Neural progenitor cell (in vitro differentiated cells): ENCODE data around the gene ZAP70. TPM values are rescaled to one million over a fixed set of nuclear protein-coding genes. Genes with fewer than 3 reads are reported as not detected.
"Not testable (repeated sequence)": the region's sequence is repeated elsewhere in the genome, so short reads cannot be mapped to it uniquely, and the experiment has no call there.

Experiments used
- DNase-seq: peaks from one replicate; pipeline ENCODE4 v3.0.0-alpha.2; 2016; ENCODE audit warnings: low spot score
- H2AFZ ChIP-seq: fragments of 200-600 bp; sonication (generic); replicated peaks from 2 replicates; pipeline ENCODE4 v1.6.1; 2016; ENCODE audit warnings: antibody characterized with exemption
- H3F3A ChIP-seq: fragments of 200-600 bp; sonication (generic); 2 replicates; pipeline ENCODE4 v1.6.1; 2016; ENCODE audit warnings: antibody characterized with exemption, low read depth
- H3K27ac ChIP-seq: fragments of 200-600 bp; sonication (generic); 2 replicates; pipeline ENCODE4 v1.5.1; 2016; ENCODE audit warnings: mild to moderate bottlenecking
- H3K27me3 ChIP-seq: fragments of 200-600 bp; sonication (generic); 2 replicates; pipeline ENCODE4 v1.6.1; 2016; ENCODE audit warnings: mild to moderate bottlenecking, moderate library complexity
- H3K36me3 ChIP-seq: fragments of 200-600 bp; sonication (generic); 2 replicates; pipeline ENCODE4 v1.5.1; 2016
- H3K4me1 ChIP-seq: fragments of 200-600 bp; sonication (generic); 2 replicates; pipeline ENCODE4 v1.6.1; 2016; ENCODE audit warnings: mixed run types
- H3K4me2 ChIP-seq: fragments of 200-600 bp; sonication (generic); 2 replicates; pipeline ENCODE4 v1.6.1; 2016
- H3K4me3 ChIP-seq: fragments of 200-600 bp; sonication (generic); 2 replicates; pipeline ENCODE4 v1.5.1; 2016
- H3K79me2 ChIP-seq: fragments of 200-600 bp; sonication (generic); 2 replicates; pipeline ENCODE4 v1.6.1; 2016; ENCODE audit warnings: low read depth
- H3K9ac ChIP-seq: fragments of 200-600 bp; sonication (generic); 2 replicates; pipeline ENCODE4 v1.6.1; 2016
- H3K9me3 ChIP-seq: fragments of 200-600 bp; sonication (generic); 2 replicates; pipeline ENCODE4 v1.5.1; 2016; ENCODE audit warnings: low read depth
- H4K20me1 ChIP-seq: fragments of 200-600 bp; sonication (generic); 2 replicates; pipeline ENCODE4 v1.6.1; 2016; ENCODE audit warnings: low read depth
- H3K27ac Mint-ChIP-seq: 3 replicates; pipeline ENCODE4 v1.8.0; 2021; ENCODE audit warnings: mixed read lengths
- H3K27me3 Mint-ChIP-seq: 2 replicates; pipeline ENCODE4 v1.8.0; 2022; ENCODE audit warnings: low read depth, mild to moderate bottlenecking, inconsistent platforms, moderate library complexity, mixed read lengths; ENCODE audit not compliant: insufficient read depth
- H3K36me3 Mint-ChIP-seq: 3 replicates; pipeline ENCODE4 v1.8.0; 2021; ENCODE audit warnings: mixed read lengths
- H3K4me1 Mint-ChIP-seq: 3 replicates; pipeline ENCODE4 v1.8.0; 2021; ENCODE audit warnings: mixed read lengths
- H3K4me3 Mint-ChIP-seq: 3 replicates; pipeline ENCODE4 v1.8.0; 2021; ENCODE audit warnings: mild to moderate bottlenecking, moderate library complexity, mixed read lengths
- H3K9me3 Mint-ChIP-seq: 3 replicates; pipeline ENCODE4 v1.8.0; 2020; ENCODE audit warnings: mixed read lengths
- CTCF ChIP-seq: fragments of 200-600 bp; sonication (generic); IDR thresholded peaks from 2 replicates; pipeline ENCODE4 v1.5.1; 2017; ENCODE audit warnings: antibody characterized with exemption, mild to moderate bottlenecking
- EZH2 ChIP-seq: fragments of 200-600 bp; sonication (generic); IDR thresholded peaks from 2 replicates; pipeline ENCODE4 v1.6.1; 2017; ENCODE audit warnings: antibody characterized with exemption, mild to moderate bottlenecking, moderate library complexity
- EZH2phosphoT487 ChIP-seq: fragments of 200-600 bp; sonication (generic); IDR thresholded peaks from 2 replicates; pipeline ENCODE4 v1.6.1; 2017; ENCODE audit warnings: antibody characterized with exemption
- total RNA-seq: library from RNA; depleted of rRNA; stranded (reverse); fragments of >200 nt; gene quantifications from 2 replicates; pipeline ENCODE4 v1.2.3, GENCODE V29; 2015; ENCODE audit warnings: low replicate concordance

The ZAP70 gene
- total RNA-seq, 1 donor from 2014 or later: not detected

- DNase-seq: no peak
- H3K36me3 Mint-ChIP-seq: peaks cover 1% of the 10 kb centered on the region
- Histone ChIP-seq H3K9ac (no peak overlapping the region), H3K79me2 (no peaks in the 10 kb centered on the region), H3K4me2 (no peak overlapping the region), H3K27me3 (no peaks in the 10 kb centered on the region), H3K4me1 (no peaks in the 10 kb centered on the region), H4K20me1 (no peaks in the 10 kb centered on the region), H3K27ac (no peak overlapping the region), H3K9me3 (no peaks in the 10 kb centered on the region), H3F3A (no peaks in the 10 kb centered on the region), H3K36me3 (no peaks in the 10 kb centered on the region), H2AFZ (no peak overlapping the region), H3K4me3 (no peak overlapping the region)
- H3K27me3 Mint-ChIP-seq: peaks cover 8% of the 10 kb centered on the region
- H3K4me3 Mint-ChIP-seq: no peak overlapping the region
- H3K4me1 Mint-ChIP-seq: peaks cover 7% of the 10 kb centered on the region
- no peak overlapping the region for H3K27ac Mint-ChIP-seq
- TF ChIP-seq CTCF: no peak
- H3K9me3 Mint-ChIP-seq: no peaks in the 10 kb centered on the region
Measured at GRCh38 chr2:97708048-97708380, 5.4 kb upstream of the ZAP70 start.

GRCh38 chr2:97708608-97709007 is 4.8 kb upstream of the ZAP70 start:
- H3K4me1 ChIP-seq: no peaks in the 10 kb centered on the region
- no peaks in the 10 kb centered on the region for H3K9me3 ChIP-seq
- H3K9ac ChIP-seq: no peak overlapping the region
- no peaks in the 10 kb centered on the region for H3K27me3 ChIP-seq
- no peak overlapping the region for H3K27ac ChIP-seq
- H2AFZ ChIP-seq: no peak overlapping the region
- no peaks in the 10 kb centered on the region for H3F3A ChIP-seq
- H3K36me3 ChIP-seq: no peaks in the 10 kb centered on the region
- no peak overlapping the region for H3K27ac Mint-ChIP-seq
- TF ChIP-seq EZH2phosphoT487 (no peak), CTCF (no peak), EZH2 (no peak)
- no peaks in the 10 kb centered on the region for H4K20me1 ChIP-seq
- H3K4me2 ChIP-seq: no peak overlapping the region
- DNase-seq: no peak
- peaks cover 8% of the 10 kb centered on the region for H3K27me3 Mint-ChIP-seq
- peaks cover 1% of the 10 kb centered on the region for H3K36me3 Mint-ChIP-seq
- peaks cover 9% of the 10 kb centered on the region for H3K4me1 Mint-ChIP-seq
- no peaks in the 10 kb centered on the region for H3K79me2 ChIP-seq
- no peaks in the 10 kb centered on the region for H3K9me3 Mint-ChIP-seq
- H3K4me3 Mint-ChIP-seq: no peak overlapping the region
- no peak overlapping the region for H3K4me3 ChIP-seq

- Histone ChIP-seq H3F3A (no peaks in the 10 kb centered on the region), H3K27ac (no peak overlapping the region)
- H3K4me3 Mint-ChIP-seq: no peak overlapping the region
Measured at GRCh38 chr2:97711394-97711711, 2.0 kb upstream of the ZAP70 start.

DNA sequence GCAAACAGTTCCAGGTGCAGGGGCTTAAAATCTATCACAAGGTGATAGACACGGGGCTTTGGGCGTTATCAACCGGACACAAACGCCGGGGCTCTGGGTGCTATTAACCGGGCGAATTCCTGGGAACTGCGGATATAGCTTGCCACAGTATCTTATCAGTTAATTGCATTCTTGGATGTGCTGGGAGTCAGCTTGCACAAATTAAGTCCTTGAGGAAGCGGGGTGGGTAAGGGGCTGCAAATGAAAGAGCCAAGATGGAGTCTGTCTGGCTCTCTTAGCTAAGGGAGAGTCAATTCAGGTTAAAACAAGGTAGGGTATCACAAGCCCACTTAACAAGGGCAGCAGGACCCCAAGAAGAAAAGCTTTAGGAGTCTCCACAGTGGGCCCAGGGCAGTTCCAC is 1.2 kb upstream of the ZAP70 start:
- H3K79me2 ChIP-seq, H3K9ac ChIP-seq, H3F3A ChIP-seq, H3K36me3 Mint-ChIP-seq, H3K36me3 ChIP-seq, H3K4me1 ChIP-seq, H3K9me3 ChIP-seq, H4K20me1 ChIP-seq, DNase-seq, H3K27me3 ChIP-seq, H3K4me2 ChIP-seq, H3K9me3 Mint-ChIP-seq, H3K27ac ChIP-seq, H3K4me3 Mint-ChIP-seq, H3K4me3 ChIP-seq, H2AFZ ChIP-seq: not testable (repeated sequence)
- Mint-ChIP-seq H3K4me1 (peaks cover 16% of the 10 kb centered on the region), H3K27ac (peak overlapping the region; percentile 57), H3K27me3 (peaks cover 10% of the 10 kb centered on the region)

More at GRCh38 chr2:97711394-97711711, 2.0 kb upstream of the ZAP70 start:
- Mint-ChIP-seq H3K9me3 (no peaks in the 10 kb centered on the region), H3K36me3 (peaks cover 1% of the 10 kb centered on the region), H3K27ac (no peak overlapping the region), H3K4me1 (peaks cover 12% of the 10 kb centered on the region), H3K27me3 (peaks cover 10% of the 10 kb centered on the region)
- Histone ChIP-seq H2AFZ (no peak overlapping the region), H3K9ac (no peak overlapping the region), H3K4me2 (no peak overlapping the region), H3K27me3 (no peaks in the 10 kb centered on the region), H3K36me3 (no peaks in the 10 kb centered on the region), H3K9me3 (no peaks in the 10 kb centered on the region), H3K4me3 (no peak overlapping the region), H4K20me1 (no peaks in the 10 kb centered on the region), H3K4me1 (no peaks in the 10 kb centered on the region), H3K79me2 (no peaks in the 10 kb centered on the region)
- TF ChIP-seq CTCF: no peak
- no peak for TF ChIP-seq EZH2phosphoT487
- no peak for TF ChIP-seq EZH2
- DNase-seq: no peak
